ENCODE measurements around the gene GDI1.

DNA sequence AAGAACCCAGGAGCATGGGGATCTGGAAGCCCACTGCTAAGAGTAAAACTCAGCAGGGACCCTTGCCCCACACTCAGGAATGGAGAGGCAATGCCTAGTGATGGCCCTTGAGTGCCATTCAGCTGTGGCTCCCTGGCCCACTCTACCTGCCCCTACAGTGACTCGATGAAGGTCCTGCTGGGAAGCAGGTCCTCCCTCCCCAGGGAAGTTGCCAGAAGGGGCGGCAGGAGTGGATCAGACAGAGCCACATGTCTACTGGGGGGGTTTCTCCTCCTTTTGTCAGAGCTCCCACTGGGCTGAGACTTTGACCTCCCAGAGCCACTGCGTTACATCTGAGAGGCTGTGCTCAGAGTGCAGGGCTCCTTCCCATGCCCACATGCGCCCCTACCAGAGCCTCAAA lies 52.2 kb downstream of the GDI1 start:
- TF ChIP-seq, protein P1, sequence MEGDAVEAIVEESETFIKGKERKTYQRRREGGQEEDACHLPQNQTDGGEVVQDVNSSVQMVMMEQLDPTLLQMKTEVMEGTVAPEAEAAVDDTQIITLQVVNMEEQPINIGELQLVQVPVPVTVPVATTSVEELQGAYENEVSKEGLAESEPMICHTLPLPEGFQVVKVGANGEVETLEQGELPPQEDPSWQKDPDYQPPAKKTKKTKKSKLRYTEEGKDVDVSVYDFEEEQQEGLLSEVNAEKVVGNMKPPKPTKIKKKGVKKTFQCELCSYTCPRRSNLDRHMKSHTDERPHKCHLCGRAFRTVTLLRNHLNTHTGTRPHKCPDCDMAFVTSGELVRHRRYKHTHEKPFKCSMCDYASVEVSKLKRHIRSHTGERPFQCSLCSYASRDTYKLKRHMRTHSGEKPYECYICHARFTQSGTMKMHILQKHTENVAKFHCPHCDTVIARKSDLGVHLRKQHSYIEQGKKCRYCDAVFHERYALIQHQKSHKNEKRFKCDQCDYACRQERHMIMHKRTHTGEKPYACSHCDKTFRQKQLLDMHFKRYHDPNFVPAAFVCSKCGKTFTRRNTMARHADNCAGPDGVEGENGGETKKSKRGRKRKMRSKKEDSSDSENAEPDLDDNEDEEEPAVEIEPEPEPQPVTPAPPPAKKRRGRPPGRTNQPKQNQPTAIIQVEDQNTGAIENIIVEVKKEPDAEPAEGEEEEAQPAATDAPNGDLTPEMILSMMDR (IDR thresholded peaks at IDR 0.05), result no peak
- TF ChIP-seq EZH2 (IDR thresholded peaks at IDR 0.05; ENCODE audit: borderline replicate concordance, insufficient read depth, low read depth, low read length, poor library complexity, severe bottlenecking), result no peak

Measured in B cell (primary cell).